Esophagus squamous epithelium (tissue), 5 donors: Measurements from ENCODE around the gene SLX9. TPM values are rescaled to one million over a fixed set of nuclear protein-coding genes. Genes with fewer than 3 reads are reported as not detected.
"Not testable (repeated sequence)": the region's sequence is repeated elsewhere in the genome, so short reads cannot be mapped to it uniquely, and the experiment has no call there.

Experiments used
- DNase-seq: peaks from one replicate; lab custom pipeline; 2025; lab: John Stamatoyannopoulos, UW
- H3K27ac ChIP-seq, 4 donors: fragments of 200-600 bp; sonication (generic); one replicate each; pipeline ENCODE4 v1.5.1; 2016 to 2019; ENCODE audit warnings: mild to moderate bottlenecking in 1 of 4
- H3K27me3 ChIP-seq, 4 donors: fragments of 200-600 bp; sonication (generic); 1 replicate in 3 of 4; 2 replicates in 1 of 4; pipeline versions ENCODE4 v1.5.1 to v1.6.0; 2017 to 2021; ENCODE audit warnings: antibody characterized with exemption in 1 of 4
- H3K36me3 ChIP-seq, 3 donors: fragments of 200-600 bp; sonication (generic); one replicate each; pipeline ENCODE4 v1.5.1; 2016 to 2019
- H3K4me1 ChIP-seq, 3 donors: fragments of 200-600 bp; sonication (generic); one replicate each; pipeline ENCODE4 v1.5.1; 2017 to 2019
- H3K4me3 ChIP-seq, 4 donors: fragments of 200-600 bp; sonication (generic); 1 replicate in 3 of 4; 2 replicates in 1 of 4; pipeline ENCODE4 v1.5.1; 2016 to 2019; ENCODE audit warnings: mild to moderate bottlenecking in 2 of 4, moderate library complexity in 1 of 4
- H3K9me3 ChIP-seq, 3 donors: fragments of 200-600 bp; sonication (generic); one replicate each; pipeline ENCODE4 v1.5.1; 2016 to 2019
- POLR2A ChIP-seq, 4 donors: fragments of 450-650 bp; IDR thresholded peaks; one replicate each; pipeline ENCODE4 v1.6.1; 2017; ENCODE audit warnings: antibody characterized with exemption in 4 of 4, mild to moderate bottlenecking in 4 of 4, moderate library complexity in 3 of 4
- WGBS, 2 donors: methylation state at CpG; one replicate each; pipeline ENCODE4 v1.1.5; 2018; 5-methylcytosine and 5-hydroxymethylcytosine counted together
- intact Hi-C: fragments of 100-400 bp; cut with DNase I; formaldehyde crosslinking; loops from one replicate; pipeline ENCODE4 v1.15.0; 2022
- total RNA-seq, 4 donors: library from RNA; depleted of rRNA; stranded (reverse); fragments of >200 nt; gene quantifications; one replicate each; pipeline ENCODE4 v1.1.0, GENCODE V29; 2016
- TF ChIP-seq, protein P1 (sequence below), 6 experiments: fragments of 450-650 bp in 4 of 6; fragments of 200-600 bp in 2 of 6; sonication (generic) in 2 of 6; IDR thresholded peaks; one replicate each; pipeline ENCODE4 v1.5.1; 2016 to 2019; ENCODE audit warnings: antibody characterized with exemption in 6 of 6, mild to moderate bottlenecking in 4 of 6, moderate library complexity in 4 of 6
- donor health status: DM: yes; HTN: yes; CAD: no.

Gene SLX9
- total RNA-seq, 4 donors from 2014 or later = 10.2 to 16.1 (median 11.1) TPM

GRCh38 chr21:45021428-45022347 lies 81.9 kb downstream of the SLX9 start:
- Histone ChIP-seq H3K4me3 (no peak overlapping the region), H3K36me3 (no peaks in the 10 kb centered on the region), H3K27me3 (peaks cover 0 to 35% (median 0%) of the 10 kb centered on the region in 4 donors), H3K4me1 (peaks cover 3 to 29% (median 13%) of the 10 kb centered on the region in 3 donors), H3K9me3 (peaks cover 0 to 6% (median 0%) of the 10 kb centered on the region in 3 donors), H3K27ac (no peak overlapping the region)
- no peak for DNase-seq
- TF ChIP-seq, protein P1, sequence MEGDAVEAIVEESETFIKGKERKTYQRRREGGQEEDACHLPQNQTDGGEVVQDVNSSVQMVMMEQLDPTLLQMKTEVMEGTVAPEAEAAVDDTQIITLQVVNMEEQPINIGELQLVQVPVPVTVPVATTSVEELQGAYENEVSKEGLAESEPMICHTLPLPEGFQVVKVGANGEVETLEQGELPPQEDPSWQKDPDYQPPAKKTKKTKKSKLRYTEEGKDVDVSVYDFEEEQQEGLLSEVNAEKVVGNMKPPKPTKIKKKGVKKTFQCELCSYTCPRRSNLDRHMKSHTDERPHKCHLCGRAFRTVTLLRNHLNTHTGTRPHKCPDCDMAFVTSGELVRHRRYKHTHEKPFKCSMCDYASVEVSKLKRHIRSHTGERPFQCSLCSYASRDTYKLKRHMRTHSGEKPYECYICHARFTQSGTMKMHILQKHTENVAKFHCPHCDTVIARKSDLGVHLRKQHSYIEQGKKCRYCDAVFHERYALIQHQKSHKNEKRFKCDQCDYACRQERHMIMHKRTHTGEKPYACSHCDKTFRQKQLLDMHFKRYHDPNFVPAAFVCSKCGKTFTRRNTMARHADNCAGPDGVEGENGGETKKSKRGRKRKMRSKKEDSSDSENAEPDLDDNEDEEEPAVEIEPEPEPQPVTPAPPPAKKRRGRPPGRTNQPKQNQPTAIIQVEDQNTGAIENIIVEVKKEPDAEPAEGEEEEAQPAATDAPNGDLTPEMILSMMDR (IDR thresholded peaks at IDR 0.05) = no peak
- TF ChIP-seq POLR2A (IDR thresholded peaks at IDR 0.05) = no peak
- WGBS, 2 donors = 81 to 84% methylated on average over 24 of the region's 31 CpGs
- intact Hi-C loops = no loop called here

DNA sequence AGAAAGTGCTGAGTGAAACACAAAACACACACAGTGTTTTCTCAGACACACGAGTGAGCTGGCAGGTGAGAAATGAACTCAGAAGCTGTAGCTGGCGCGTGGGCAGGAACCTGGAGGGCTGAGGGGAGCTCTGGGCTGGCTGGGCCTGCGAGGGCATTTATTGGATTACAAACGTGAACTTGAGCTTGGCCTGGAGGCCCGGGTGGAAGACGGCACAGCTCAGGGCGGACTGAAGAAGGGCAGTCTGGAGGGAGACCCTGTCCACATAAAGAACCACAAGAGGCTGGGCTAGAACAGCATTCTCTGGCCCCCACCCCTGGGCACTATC lies 82.5 kb downstream of the SLX9 start:
- TF ChIP-seq, protein P1 (IDR thresholded peaks at IDR 0.05) = no peak
- no peak for TF ChIP-seq POLR2A (IDR thresholded peaks at IDR 0.05)
- Histone ChIP-seq H3K9me3 (peaks cover 0 to 6% (median 0%) of the 10 kb centered on the region in 3 donors), H3K27ac (no peak overlapping the region), H3K27me3 (peaks cover 0 to 28% (median 0%) of the 10 kb centered on the region in 4 donors), H3K4me3 (no peak overlapping the region), H3K36me3 (no peaks in the 10 kb centered on the region), H3K4me1 (peaks cover 3 to 24% (median 13%) of the 10 kb centered on the region in 3 donors)
- intact Hi-C loops = no loop called here
- no peak for DNase-seq
- WGBS, 2 donors = 69 to 80% methylated on average over 5 to 8 of the region's 8 CpGs

DNA sequence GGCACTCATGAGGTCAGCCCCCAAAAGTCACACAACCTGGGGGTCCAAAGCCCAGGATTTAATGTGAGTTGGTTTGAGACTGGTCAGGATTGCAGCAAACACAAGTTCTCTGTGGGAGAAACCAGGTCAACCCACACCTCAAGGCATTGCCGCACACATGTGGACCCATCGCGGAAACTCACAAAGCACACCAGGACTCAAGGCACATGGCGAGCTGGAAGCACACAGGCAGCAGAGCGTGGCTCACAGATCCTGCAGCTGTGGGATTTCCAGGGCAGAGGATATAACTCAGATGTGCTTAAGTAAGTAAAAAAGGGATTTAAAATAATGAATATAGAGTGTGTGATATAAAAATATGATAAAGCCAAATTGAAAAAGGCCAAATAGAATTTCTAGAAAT lies 82.9 kb downstream of the SLX9 start:
- DNase-seq = no peak
- H3K27me3 ChIP-seq = peaks cover 0 to 24% (median 0%) of the 10 kb centered on the region in 4 donors
- TF ChIP-seq, protein P1 (IDR thresholded peaks at IDR 0.05) = no peak
- TF ChIP-seq POLR2A (IDR thresholded peaks at IDR 0.05) = no peak
- H3K36me3 ChIP-seq = no peaks in the 10 kb centered on the region
- no peak overlapping the region for H3K27ac ChIP-seq
- peaks cover 3 to 21% (median 13%) of the 10 kb centered on the region in 3 donors for H3K4me1 ChIP-seq
- H3K9me3 ChIP-seq = peaks cover 0 to 6% (median 0%) of the 10 kb centered on the region in 3 donors
- intact Hi-C loops = no loop called here
- H3K4me3 ChIP-seq = no peak overlapping the region
- WGBS, 2 donors = 85 to 90% methylated on average over 5 of the region's 5 CpGs

- intact Hi-C loops, H3K4me3 ChIP-seq: not testable (repeated sequence)
- WGBS, 2 donors = 93 to 95% methylated on average over 4 of the region's 4 CpGs
Measured at GRCh38 chr21:45024516-45024915, 84.7 kb downstream of the SLX9 start.

GRCh38 chr21:45026066-45026745 lies 86.4 kb downstream of the SLX9 start:
- H3K4me3 ChIP-seq = no peak overlapping the region
- 90% methylated on average over 2 to 14 of the region's 22 CpGs for WGBS, 2 donors
- DNase-seq = no peak
- intact Hi-C loops = no loop called here
- TF ChIP-seq, protein P1 (IDR thresholded peaks at IDR 0.05) = no peak
- no peak for TF ChIP-seq POLR2A (IDR thresholded peaks at IDR 0.05)
- peaks cover 0 to 6% (median 0%) of the 10 kb centered on the region in 3 donors for H3K9me3 ChIP-seq
- no peaks in the 10 kb centered on the region for H3K36me3 ChIP-seq
- no peak overlapping the region for H3K27ac ChIP-seq
- H3K27me3 ChIP-seq = peaks cover 0 to 15% (median 0%) of the 10 kb centered on the region in 4 donors
- H3K4me1 ChIP-seq = peaks cover 0 to 22% (median 13%) of the 10 kb centered on the region in 3 donors

More at GRCh38 chr21:45024516-45024915, 84.7 kb downstream of the SLX9 start:
- not testable (repeated sequence) for H3K4me1 ChIP-seq, H3K36me3 ChIP-seq, H3K9me3 ChIP-seq, H3K27me3 ChIP-seq, DNase-seq, H3K27ac ChIP-seq

Other genes starting within 250 kb of the SLX9 start
- not detected for gene KRTAP10-12, start 242.9 kb upstream of the SLX9 start, total RNA-seq
- gene TSPEAR, start 228.5 kb upstream of the SLX9 start, total RNA-seq = not detected
- 10 to 100 TPM; 27.9 to 70.0 (median 51.1) TPM for gene UBE2G2, start 138.2 kb upstream of the SLX9 start, total RNA-seq
- 10 to 100 TPM; 22.9 to 55.0 (median 46.5) TPM for gene SUMO3, start 122.0 kb upstream of the SLX9 start, total RNA-seq
- 100 to 1,000 TPM in 3 of 4 donors, 10 to 100 TPM in 1; 83.1 to 132 (median 114) TPM for gene PTTG1IP, start 66.3 kb upstream of the SLX9 start, total RNA-seq
- gene ITGB2, start 19.1 kb upstream of the SLX9 start, total RNA-seq = 10 to 100 TPM in 2 of 4 donors, 1 to 10 TPM in 2; 6.6 to 47.1 (median 18.5) TPM
- gene ADARB1, start 134.6 kb downstream of the SLX9 start, total RNA-seq = 10 to 100 TPM in 1 of 4 donors, 1 to 10 TPM in 3; 3.4 to 15.6 (median 5.7) TPM